ENCODE data around the gene ZNF580. TPM values are rescaled to one million over a fixed set of nuclear protein-coding genes. Genes with fewer than 3 reads are reported as not detected.

ZNF580 gene
- total and polyA plus RNA-seq, 9 of the 15 experiments (the other 6 are each of a cell fraction or from before 2014, with no cell fraction given) = 2.3 to 47.4 (median 6.0) TPM

GRCh38 chr19:55632463-55632834 is 8.4 kb upstream of the ZNF580 start:
- in situ Hi-C loops (cut with MboI) (loop anchor here (10.0 to 25.0 kb wide), 3 partner anchors 495 to 758 kb away; partner anchors contain the start of genes FCAR, TNNT1 and ZSCAN5A), intact Hi-C loops (cut with micrococcal nuclease) (loop anchor here (1.0 to 10.0 kb wide), 2 partner anchors 177 to 488 kb away; partner anchors contain the start of gene TNNT1)
- DNase-seq (ENCODE audit: extremely low read depth in 1 of 4, low spot score in 3 of 4) (peak; percentile 54 to 95 (median 60)), ATAC-seq (peak; percentile 82), FAIRE-seq (peak; percentile 91)
- H3K9ac ChIP-seq (ENCODE audit: insufficient read depth in 1 of 2, low read depth in 2 of 2, low read length in 2 of 2) = no peak overlapping the region
- H3K79me2 ChIP-seq (ENCODE audit: control insufficient read depth, insufficient read depth, low read length) = peaks cover 23% of the 10 kb centered on the region
- 31% methylated on average over 3 of the region's 3 CpGs for WGBS (ENCODE audit: insufficient coverage, low coverage, missing lambda C conversion rate)
- 0 out of 2 replicates have a peak, but pooled peaks cover 2% of the 10 kb centered on the region for H3K9me3 ChIP-seq (replicated peaks; ENCODE audit: control insufficient read depth, insufficient read depth, low read depth, low read length)
- ChIA-PET CTCF (ENCODE audit: low intra/inter-chr PET ratio) (interaction anchor here (0.5 to 3.3 kb wide), 9 partner anchors 21 to 539 kb away, joined by 3 to 73 read pairs (median 5); partner anchors contain the start of genes U2AF2 and ZNF865), POLR2A (interaction anchor here (0.5 to 2.0 kb wide), 5 partner anchors 8 to 683 kb away, joined by 3 to 12 read pairs (median 3); partner anchors contain the start of genes ZNF784 and ZNF865)
- H2AFZ ChIP-seq (ENCODE audit: low read depth, low read length) = peak overlapping the region; percentile 86
- BruUV-seq (replicated peaks) = no TSS peak
- H3K4me1 ChIP-seq (replicated peaks in 1 of 2; ENCODE audit: control insufficient read depth in 2 of 2, insufficient read depth in 2 of 2, low read length in 2 of 2) = peaks cover 13 to 22% of the 10 kb centered on the region in 2 experiments
- no peaks in the 10 kb centered on the region for H4K20me1 ChIP-seq (replicated peaks; ENCODE audit: control insufficient read depth, insufficient read depth, low read length)
- H3K27me3 ChIP-seq (ENCODE audit: control insufficient read depth in 2 of 2, insufficient read depth in 2 of 2, low read length in 2 of 2) = no peaks in the 10 kb centered on the region
- no peak overlapping the region for H3K4me3 ChIP-seq
- no peaks in the 10 kb centered on the region for H3K36me3 ChIP-seq (ENCODE audit: control insufficient read depth, insufficient read depth, low read length)
- H3K4me2 ChIP-seq (ENCODE audit: insufficient read depth, low read length) = peak overlapping the region; percentile 21; the same call in 1 of the 2 replicates
- no peaks in the 10 kb centered on the region for H3K9me1 ChIP-seq (ENCODE audit: control insufficient read depth, insufficient read depth, low read length)
- no peak overlapping the region for H3K27ac ChIP-seq (ENCODE audit: extremely low read depth, low read depth, low read length)
- peak; percentile 79 to 87 for TF ChIP-seq RAD21 (CRISPR knock-in tag; conservative IDR thresholded peaks at IDR 0.05 in 1 of 2, IDR thresholded peaks at IDR 0.05 in 1 of 2)
- no peak for TF ChIP-seq ESRRB (CRISPR knock-in tag; IDR thresholded peaks at IDR 0.05; ENCODE audit: borderline replicate concordance)
- TF ChIP-seq KLF16 (IDR thresholded peaks at IDR 0.05) = 0 out of 2 replicates have a peak, but pooled peaks have one; percentile 32
- TF ChIP-seq FOXA3 (CRISPR knock-in tag; conservative IDR thresholded peaks at IDR 0.05 in 1 of 2, IDR thresholded peaks at IDR 0.05 in 1 of 2) = 0 out of 4 replicates have a peak, but pooled peaks of 1 of the 2 experiments have one; percentile 24
- peak; percentile 22 for TF ChIP-seq TBP (optimal IDR thresholded peaks at IDR 0.05; ENCODE audit: low read depth, low read length)
- TF ChIP-seq, protein P1, sequence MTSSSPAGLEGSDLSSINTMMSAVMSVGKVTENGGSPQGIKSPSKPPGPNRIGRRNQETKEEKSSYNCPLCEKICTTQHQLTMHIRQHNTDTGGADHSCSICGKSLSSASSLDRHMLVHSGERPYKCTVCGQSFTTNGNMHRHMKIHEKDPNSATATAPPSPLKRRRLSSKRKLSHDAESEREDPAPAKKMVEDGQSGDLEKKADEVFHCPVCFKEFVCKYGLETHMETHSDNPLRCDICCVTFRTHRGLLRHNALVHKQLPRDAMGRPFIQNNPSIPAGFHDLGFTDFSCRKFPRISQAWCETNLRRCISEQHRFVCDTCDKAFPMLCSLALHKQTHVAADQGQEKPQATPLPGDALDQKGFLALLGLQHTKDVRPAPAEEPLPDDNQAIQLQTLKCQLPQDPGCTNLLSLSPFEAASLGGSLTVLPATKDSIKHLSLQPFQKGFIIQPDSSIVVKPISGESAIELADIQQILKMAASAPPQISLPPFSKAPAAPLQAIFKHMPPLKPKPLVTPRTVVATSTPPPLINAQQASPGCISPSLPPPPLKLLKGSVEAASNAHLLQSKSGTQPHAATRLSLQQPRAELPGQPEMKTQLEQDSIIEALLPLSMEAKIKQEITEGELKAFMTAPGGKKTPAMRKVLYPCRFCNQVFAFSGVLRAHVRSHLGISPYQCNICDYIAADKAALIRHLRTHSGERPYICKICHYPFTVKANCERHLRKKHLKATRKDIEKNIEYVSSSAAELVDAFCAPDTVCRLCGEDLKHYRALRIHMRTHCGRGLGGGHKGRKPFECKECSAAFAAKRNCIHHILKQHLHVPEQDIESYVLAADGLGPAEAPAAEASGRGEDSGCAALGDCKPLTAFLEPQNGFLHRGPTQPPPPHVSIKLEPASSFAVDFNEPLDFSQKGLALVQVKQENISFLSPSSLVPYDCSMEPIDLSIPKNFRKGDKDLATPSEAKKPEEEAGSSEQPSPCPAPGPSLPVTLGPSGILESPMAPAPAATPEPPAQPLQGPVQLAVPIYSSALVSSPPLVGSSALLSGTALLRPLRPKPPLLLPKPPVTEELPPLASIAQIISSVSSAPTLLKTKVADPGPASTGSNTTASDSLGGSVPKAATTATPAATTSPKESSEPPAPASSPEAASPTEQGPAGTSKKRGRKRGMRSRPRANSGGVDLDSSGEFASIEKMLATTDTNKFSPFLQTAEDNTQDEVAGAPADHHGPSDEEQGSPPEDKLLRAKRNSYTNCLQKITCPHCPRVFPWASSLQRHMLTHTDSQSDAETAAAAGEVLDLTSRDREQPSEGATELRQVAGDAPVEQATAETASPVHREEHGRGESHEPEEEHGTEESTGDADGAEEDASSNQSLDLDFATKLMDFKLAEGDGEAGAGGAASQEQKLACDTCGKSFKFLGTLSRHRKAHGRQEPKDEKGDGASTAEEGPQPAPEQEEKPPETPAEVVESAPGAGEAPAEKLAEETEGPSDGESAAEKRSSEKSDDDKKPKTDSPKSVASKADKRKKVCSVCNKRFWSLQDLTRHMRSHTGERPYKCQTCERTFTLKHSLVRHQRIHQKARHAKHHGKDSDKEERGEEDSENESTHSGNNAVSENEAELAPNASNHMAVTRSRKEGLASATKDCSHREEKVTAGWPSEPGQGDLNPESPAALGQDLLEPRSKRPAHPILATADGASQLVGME (CRISPR knock-in tag; IDR thresholded peaks at IDR 0.05) = no peak
- TF ChIP-seq TAF1 (IDR thresholded peaks at IDR 0.05; ENCODE audit: control insufficient read depth, extremely low read depth, insufficient read depth, low read length, severe bottlenecking) = no peak
- TF ChIP-seq JUND (IDR thresholded peaks at IDR 0.05; ENCODE audit: borderline replicate concordance, low read depth, low read length) = 0 out of 2 replicates have a peak, but pooled peaks have one; percentile 26
- TF ChIP-seq JUND (tag; IDR thresholded peaks at IDR 0.05; ENCODE audit: borderline replicate concordance, low read depth, low read length) = no peak
- peak; percentile 53; the same call in 1 of the 2 replicates for TF ChIP-seq CC2D1A (IDR thresholded peaks at IDR 0.05)
- 0 out of 3 replicates have a peak, but pooled peaks of 1 of the 2 experiments have one; percentile 20 for TF ChIP-seq CBX3 (IDR thresholded peaks at IDR 0.05; ENCODE audit: borderline replicate concordance in 1 of 2, low read length in 2 of 2)
